Parathyroid adenoma (tissue), 2 donors: ENCODE measurements around the gene OPRL1.
A peak's percentile ranks its signal among the peaks of the same experiment; 100 is the strongest.

Source experiments
- H2AFZ ChIP-seq: fragments of 300-600 bp; sonication (generic); one replicate; pipeline ENCODE4 v1.7.0; 2017; ENCODE audit warnings: antibody characterized with exemption, mild to moderate bottlenecking
- H3K27ac ChIP-seq: fragments of 300-600 bp; sonication (generic); one replicate; pipeline ENCODE4 v1.7.0; 2017
- H3K27me3 ChIP-seq: fragments of 300-600 bp; sonication (generic); one replicate; pipeline ENCODE4 v1.7.0; 2017; ENCODE audit warnings: low read length; ENCODE audit not compliant: control insufficient read depth, insufficient read depth
- H3K36me3 ChIP-seq: fragments of 300-600 bp; sonication (generic); one replicate; pipeline ENCODE4 v1.7.0; 2017; ENCODE audit warnings: low read length; ENCODE audit not compliant: control insufficient read depth, insufficient read depth
- H3K4me1 ChIP-seq: fragments of 300-600 bp; sonication (generic); one replicate; pipeline ENCODE4 v1.7.0; 2017; ENCODE audit warnings: control low read depth
- H3K4me2 ChIP-seq: fragments of 300-600 bp; sonication (generic); one replicate; pipeline ENCODE4 v1.7.0; 2017; ENCODE audit warnings: low read length
- H3K4me3 ChIP-seq: fragments of 300-600 bp; sonication (generic); one replicate; pipeline ENCODE4 v1.7.0; 2017; ENCODE audit warnings: low read depth, low read length
- H3K79me2 ChIP-seq: fragments of 300-600 bp; sonication (generic); one replicate; pipeline ENCODE4 v1.7.0; 2017; ENCODE audit warnings: control low read depth
- H3K9ac ChIP-seq: fragments of 300-600 bp; sonication (generic); one replicate; pipeline ENCODE4 v1.7.0; 2017; ENCODE audit warnings: mild to moderate bottlenecking
- H3K9me3 ChIP-seq: fragments of 300-600 bp; sonication (generic); one replicate; pipeline ENCODE4 v1.7.0; 2017; ENCODE audit warnings: low read length; ENCODE audit not compliant: control insufficient read depth
- TF ChIP-seq, protein P1 (sequence below): fragments of 300-600 bp; sonication (generic); IDR thresholded peaks from one replicate; pipeline ENCODE4 v1.7.0; 2017; ENCODE audit warnings: antibody characterized with exemption, mild to moderate bottlenecking
- donor health status: primary hyperparathyroidism.

Gene OPRL1

DNA sequence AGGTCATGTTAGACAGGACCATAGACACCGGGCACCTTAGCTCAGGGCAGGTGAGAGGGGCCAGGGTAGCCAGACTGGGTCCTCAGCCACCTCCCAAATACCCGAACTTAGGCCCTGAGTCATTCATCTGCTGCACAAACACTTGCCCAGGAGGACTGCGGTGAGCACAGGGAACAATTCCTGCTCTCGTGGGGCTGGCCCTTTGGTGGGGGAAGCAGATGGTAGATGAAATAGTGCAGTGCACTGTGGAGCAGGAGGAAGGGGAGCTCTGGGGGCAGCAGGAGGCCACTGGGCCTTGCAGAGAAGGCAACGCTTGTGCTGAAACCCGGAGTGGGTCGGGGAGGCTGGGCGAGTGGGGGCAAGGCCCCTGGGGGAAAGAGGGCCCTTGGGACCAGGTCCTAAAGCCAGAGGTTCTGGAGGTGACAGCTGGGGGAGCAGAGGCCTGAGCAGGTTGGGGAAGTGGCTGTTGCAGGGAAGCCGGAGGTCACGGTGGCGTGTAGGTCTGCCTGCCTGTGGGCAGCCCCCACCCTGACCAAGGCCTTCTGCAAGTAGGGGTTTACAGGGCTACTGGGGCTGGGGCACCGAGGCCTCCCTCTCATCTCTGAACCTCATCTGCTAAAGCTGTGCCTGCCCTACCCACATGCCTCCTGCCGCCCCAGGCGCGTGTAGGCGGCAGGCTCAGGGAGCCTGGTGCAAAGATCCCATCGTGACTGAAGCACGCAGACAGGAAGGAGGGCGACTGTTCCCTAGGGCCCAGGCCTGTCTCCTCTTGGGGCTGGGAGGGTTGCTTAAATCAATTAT is 32.2 kb downstream of the OPRL1 start:
- H3K4me3 ChIP-seq: no peak overlapping the region
- H3K27me3 ChIP-seq: no peaks in the 10 kb centered on the region

DNA sequence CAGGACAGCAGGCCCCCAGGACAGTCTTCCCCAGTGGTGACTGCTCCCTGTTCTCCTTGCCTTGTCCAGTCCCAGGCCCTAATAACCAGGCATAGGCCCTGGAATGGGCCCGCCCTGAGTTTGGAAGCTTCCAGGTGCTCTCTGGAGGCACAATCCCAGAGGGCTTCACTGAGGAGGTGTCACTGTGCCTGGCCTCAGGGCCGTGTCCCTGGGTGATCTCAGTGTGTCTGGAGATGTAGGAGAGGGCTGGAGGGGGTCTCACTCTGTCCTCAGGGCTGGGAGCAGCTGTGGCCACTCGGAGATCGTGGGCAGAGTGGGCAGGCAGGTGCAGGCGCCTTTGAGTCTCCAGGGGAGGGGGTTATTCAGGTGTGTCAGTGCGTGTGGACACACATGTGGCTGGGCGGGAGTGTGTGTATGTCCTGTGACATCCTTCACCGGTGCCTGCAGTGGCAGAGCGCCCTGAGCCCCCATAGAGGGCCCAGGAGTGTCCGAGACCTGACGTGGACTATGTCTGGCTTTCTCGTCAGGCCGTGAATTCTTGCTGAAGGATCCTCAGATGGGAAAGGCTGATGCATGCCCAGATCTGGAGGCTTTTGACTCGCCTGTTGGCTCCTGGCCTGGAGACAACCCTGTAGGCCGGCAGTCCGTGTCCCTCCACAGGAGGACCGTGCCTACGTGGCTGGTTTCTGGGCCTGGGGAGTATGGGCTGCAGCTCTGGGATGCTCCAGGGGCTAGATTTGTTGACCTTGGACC is 33.0 kb downstream of the OPRL1 start:
- Histone ChIP-seq H3K9ac (no peak overlapping the region), H3K4me2 (no peak overlapping the region), H3K27ac (peak overlapping the region; percentile 66), H3K79me2 (peaks cover 2% of the 10 kb centered on the region), H3K36me3 (no peaks in the 10 kb centered on the region), H3K27me3 (no peaks in the 10 kb centered on the region), H3K4me1 (peaks cover 43% of the 10 kb centered on the region), H3K4me3 (no peak overlapping the region), H3K9me3 (no peaks in the 10 kb centered on the region), H2AFZ (peak overlapping the region; percentile 43)
- TF ChIP-seq, protein P1, sequence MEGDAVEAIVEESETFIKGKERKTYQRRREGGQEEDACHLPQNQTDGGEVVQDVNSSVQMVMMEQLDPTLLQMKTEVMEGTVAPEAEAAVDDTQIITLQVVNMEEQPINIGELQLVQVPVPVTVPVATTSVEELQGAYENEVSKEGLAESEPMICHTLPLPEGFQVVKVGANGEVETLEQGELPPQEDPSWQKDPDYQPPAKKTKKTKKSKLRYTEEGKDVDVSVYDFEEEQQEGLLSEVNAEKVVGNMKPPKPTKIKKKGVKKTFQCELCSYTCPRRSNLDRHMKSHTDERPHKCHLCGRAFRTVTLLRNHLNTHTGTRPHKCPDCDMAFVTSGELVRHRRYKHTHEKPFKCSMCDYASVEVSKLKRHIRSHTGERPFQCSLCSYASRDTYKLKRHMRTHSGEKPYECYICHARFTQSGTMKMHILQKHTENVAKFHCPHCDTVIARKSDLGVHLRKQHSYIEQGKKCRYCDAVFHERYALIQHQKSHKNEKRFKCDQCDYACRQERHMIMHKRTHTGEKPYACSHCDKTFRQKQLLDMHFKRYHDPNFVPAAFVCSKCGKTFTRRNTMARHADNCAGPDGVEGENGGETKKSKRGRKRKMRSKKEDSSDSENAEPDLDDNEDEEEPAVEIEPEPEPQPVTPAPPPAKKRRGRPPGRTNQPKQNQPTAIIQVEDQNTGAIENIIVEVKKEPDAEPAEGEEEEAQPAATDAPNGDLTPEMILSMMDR: no peak

More for the DNA sequence above, 32.2 kb downstream of the OPRL1 start:
- Histone ChIP-seq H3K9me3 (no peaks in the 10 kb centered on the region), H2AFZ (peak overlapping the region; percentile 25), H3K4me2 (no peak overlapping the region), H3K36me3 (no peaks in the 10 kb centered on the region), H3K4me1 (peaks cover 42% of the 10 kb centered on the region), H3K79me2 (peaks cover 2% of the 10 kb centered on the region), H3K9ac (no peak overlapping the region), H3K27ac (peak overlapping the region; percentile 66)
- TF ChIP-seq, protein P1: no peak

GRCh38 chr20:64113444-64113775 is 33.5 kb downstream of the OPRL1 start:
- no peak overlapping the region for H3K4me3 ChIP-seq
- no peak overlapping the region for H3K4me2 ChIP-seq
- peak overlapping the region; percentile 43 for H2AFZ ChIP-seq
- no peaks in the 10 kb centered on the region for H3K36me3 ChIP-seq
- H3K9me3 ChIP-seq: no peaks in the 10 kb centered on the region
- no peaks in the 10 kb centered on the region for H3K27me3 ChIP-seq
- peak overlapping the region; percentile 66 for H3K27ac ChIP-seq
- H3K4me1 ChIP-seq: peaks cover 43% of the 10 kb centered on the region
- TF ChIP-seq, protein P1: no peak
- peaks cover 2% of the 10 kb centered on the region for H3K79me2 ChIP-seq
- no peak overlapping the region for H3K9ac ChIP-seq

DNA sequence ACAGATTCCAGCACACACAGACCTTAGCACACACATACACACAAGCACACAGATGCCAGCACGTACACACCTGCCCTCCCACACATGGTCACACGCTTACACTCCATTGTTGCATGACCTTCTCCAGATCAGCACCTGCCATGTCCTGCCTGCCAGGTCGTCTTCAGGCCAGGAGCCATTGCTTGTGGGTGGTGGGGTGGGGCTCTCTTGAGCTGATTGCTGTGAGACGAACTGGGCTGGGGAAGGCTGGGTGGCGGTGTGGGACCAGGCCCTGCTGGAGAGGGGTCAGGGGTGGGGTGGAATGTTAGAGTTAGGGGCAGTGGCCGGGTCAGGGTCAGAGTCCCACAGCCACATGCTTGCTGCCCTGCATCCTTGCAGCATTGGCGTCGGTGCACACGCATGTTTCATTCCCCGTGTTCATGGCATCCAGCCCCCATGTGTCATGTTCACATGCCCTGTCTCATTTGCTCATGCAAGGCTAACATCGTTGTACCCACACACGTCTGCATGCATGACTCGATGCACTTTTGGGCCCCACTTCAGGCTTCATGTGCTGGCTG is 34.0 kb downstream of the OPRL1 start:
- peaks cover 2% of the 10 kb centered on the region for H3K79me2 ChIP-seq
- TF ChIP-seq, protein P1: no peak

More for the DNA sequence above, 34.0 kb downstream of the OPRL1 start:
- Histone ChIP-seq H3K36me3 (no peaks in the 10 kb centered on the region), H3K27ac (peak overlapping the region; percentile 66), H3K4me1 (peaks cover 43% of the 10 kb centered on the region), H3K9ac (no peak overlapping the region), H3K9me3 (no peaks in the 10 kb centered on the region), H2AFZ (no peak overlapping the region), H3K27me3 (no peaks in the 10 kb centered on the region), H3K4me3 (no peak overlapping the region), H3K4me2 (no peak overlapping the region)
